ENCODE results near the gene HDAC7.

GRCh38 chr12:47769234-47770085 lies 50.2 kb downstream of the HDAC7 start:
- TF ChIP-seq GABPA (IDR thresholded peaks at IDR 0.05 in 1 of 2, conservative IDR thresholded peaks at IDR 0.05 in 1 of 2) (no peak), CTCF (IDR thresholded peaks at IDR 0.05; ENCODE audit: low read depth, low read length, missing input control) (no peak), REST (IDR thresholded peaks at IDR 0.05) (no peak), YY1 (IDR thresholded peaks at IDR 0.05) (no peak), NR2F2 (IDR thresholded peaks at IDR 0.05) (no peak), JUND (IDR thresholded peaks at IDR 0.05) (no peak), RAD21 (IDR thresholded peaks at IDR 0.05) (no peak), MAX (IDR thresholded peaks at IDR 0.05) (no peak)

All from liver (tissue), 3 donors.